GM12865 (cell line): ENCODE data around the gene CCDC51.

Experiments used
- DNase-seq: peaks from one replicate; pipeline ENCODE4 v3.0.0; 2010; ENCODE audit warnings: low read depth
- H3K4me3 ChIP-seq: 2 replicates; pipeline ENCODE4 v1.5.1; 2011; ENCODE audit warnings: mild to moderate bottlenecking, low read depth, low read length, control low read depth
- TF ChIP-seq, protein P1 (sequence below): IDR thresholded peaks from 2 replicates; pipeline ENCODE4 v1.5.1; 2011; ENCODE audit warnings: low read length, control low read depth, low read depth, inconsistent platforms; ENCODE audit not compliant: insufficient read depth; ENCODE audit errors: missing control alignments

Gene CCDC51

GRCh38 chr3:48429317-48429959 lies 10.5 kb downstream of the CCDC51 start:
- H3K4me3 ChIP-seq, result peak overlapping the region; percentile 60
- TF ChIP-seq, protein P1, sequence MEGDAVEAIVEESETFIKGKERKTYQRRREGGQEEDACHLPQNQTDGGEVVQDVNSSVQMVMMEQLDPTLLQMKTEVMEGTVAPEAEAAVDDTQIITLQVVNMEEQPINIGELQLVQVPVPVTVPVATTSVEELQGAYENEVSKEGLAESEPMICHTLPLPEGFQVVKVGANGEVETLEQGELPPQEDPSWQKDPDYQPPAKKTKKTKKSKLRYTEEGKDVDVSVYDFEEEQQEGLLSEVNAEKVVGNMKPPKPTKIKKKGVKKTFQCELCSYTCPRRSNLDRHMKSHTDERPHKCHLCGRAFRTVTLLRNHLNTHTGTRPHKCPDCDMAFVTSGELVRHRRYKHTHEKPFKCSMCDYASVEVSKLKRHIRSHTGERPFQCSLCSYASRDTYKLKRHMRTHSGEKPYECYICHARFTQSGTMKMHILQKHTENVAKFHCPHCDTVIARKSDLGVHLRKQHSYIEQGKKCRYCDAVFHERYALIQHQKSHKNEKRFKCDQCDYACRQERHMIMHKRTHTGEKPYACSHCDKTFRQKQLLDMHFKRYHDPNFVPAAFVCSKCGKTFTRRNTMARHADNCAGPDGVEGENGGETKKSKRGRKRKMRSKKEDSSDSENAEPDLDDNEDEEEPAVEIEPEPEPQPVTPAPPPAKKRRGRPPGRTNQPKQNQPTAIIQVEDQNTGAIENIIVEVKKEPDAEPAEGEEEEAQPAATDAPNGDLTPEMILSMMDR, result no peak
- peak; percentile 52 for DNase-seq

DNA sequence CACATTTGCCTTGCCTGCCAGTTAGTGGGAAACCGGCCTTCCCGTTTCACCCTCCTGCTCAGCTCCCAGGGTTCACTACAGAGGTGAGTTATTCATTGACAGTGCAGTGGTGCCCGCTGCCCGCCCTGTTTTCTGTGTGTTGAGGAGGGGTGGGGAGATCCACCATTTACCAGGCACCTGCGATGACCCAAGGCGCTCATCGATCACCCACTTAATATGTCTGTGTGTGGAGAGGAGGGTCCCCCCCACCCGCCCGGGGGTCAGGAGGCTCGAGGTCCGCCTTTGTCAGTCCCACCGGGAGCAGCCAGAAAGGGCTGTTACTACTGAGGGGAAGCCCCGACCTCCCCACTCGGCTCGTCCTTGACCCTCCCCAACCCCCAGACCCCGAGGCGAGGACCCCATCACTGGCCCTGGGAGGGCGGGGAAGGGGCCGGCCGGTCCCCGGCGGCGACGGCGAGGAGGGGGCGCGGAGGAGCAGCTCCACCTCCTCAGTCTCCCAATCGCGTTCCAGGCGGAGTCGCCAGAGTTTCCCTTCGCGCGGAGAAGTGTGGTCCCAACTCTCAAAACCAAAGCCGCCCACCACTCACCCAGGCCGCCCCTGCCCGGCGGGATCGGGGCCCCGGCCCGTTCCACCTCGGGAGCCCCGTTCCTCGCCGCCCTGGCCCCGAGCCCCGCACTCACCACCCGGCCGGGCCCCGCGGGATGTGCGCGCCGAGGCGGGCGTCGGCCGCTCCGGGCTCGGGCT lies 11.2 kb downstream of the CCDC51 start:
- peak overlapping the region; percentile 60 for H3K4me3 ChIP-seq
- TF ChIP-seq, protein P1, result no peak
- DNase-seq, result no peak

GRCh38 chr3:48428088-48428571 lies 11.8 kb downstream of the CCDC51 start:
- no peak for DNase-seq
- H3K4me3 ChIP-seq, result peak overlapping the region; percentile 60; the same call in 1 of the 2 replicates
- TF ChIP-seq, protein P1, result no peak

GRCh38 chr3:48427630-48427962 lies 12.3 kb downstream of the CCDC51 start:
- DNase-seq, result no peak
- no peak overlapping the region for H3K4me3 ChIP-seq

DNA sequence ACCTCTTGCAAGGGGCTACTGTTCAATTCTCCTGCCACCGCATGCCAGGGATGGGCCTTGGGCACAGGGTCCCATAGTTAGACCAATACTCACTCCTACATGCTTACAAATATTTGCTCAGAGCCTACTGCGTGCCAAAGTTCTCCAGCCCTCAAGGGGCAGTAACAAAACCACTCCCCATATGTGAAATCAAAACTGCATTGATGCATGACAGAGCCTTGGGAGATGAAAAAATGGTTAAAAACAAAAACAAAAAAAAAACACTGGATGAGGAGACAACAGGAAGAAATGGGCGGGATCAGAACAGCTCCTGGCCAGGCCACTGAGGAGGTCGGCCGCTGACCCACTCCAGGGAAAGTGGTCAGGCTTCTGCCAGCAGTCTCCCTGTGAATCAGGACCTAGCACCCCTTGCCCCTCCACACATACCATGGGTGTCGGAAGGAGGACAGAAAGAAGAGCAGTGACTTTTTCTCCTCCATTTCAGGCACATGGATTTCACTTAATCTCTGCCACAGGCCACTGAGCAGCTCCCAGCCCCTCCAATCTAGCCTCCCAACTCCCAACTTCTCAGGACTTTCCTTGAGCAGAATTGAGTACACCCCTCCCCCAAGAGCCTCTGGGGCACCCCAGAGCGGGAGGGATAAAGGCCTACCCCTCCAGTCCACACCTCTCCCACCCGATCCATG lies 12.8 kb downstream of the CCDC51 start:
- DNase-seq, result no peak
- no peak overlapping the region for H3K4me3 ChIP-seq
- TF ChIP-seq, protein P1, result no peak

More at GRCh38 chr3:48427630-48427962, 12.3 kb downstream of the CCDC51 start:
- TF ChIP-seq, protein P1, result no peak

GRCh38 chr3:48426401-48426909 lies 13.5 kb downstream of the CCDC51 start:
- H3K4me3 ChIP-seq, result no peak overlapping the region
- TF ChIP-seq, protein P1, result no peak
- DNase-seq, result no peak
